ENCODE data around the gene SEC61G. TPM values are rescaled to one million over a fixed set of nuclear protein-coding genes. Genes with fewer than 3 reads are reported as not detected.
A peak's percentile ranks its signal among the peaks of the same experiment; 100 is the strongest.

SEC61G gene
- 100 to 1,000 TPM in 1 of 2 experiments, 10 to 100 TPM in 1; 83.1 to 105 TPM for total RNA-seq

DNA sequence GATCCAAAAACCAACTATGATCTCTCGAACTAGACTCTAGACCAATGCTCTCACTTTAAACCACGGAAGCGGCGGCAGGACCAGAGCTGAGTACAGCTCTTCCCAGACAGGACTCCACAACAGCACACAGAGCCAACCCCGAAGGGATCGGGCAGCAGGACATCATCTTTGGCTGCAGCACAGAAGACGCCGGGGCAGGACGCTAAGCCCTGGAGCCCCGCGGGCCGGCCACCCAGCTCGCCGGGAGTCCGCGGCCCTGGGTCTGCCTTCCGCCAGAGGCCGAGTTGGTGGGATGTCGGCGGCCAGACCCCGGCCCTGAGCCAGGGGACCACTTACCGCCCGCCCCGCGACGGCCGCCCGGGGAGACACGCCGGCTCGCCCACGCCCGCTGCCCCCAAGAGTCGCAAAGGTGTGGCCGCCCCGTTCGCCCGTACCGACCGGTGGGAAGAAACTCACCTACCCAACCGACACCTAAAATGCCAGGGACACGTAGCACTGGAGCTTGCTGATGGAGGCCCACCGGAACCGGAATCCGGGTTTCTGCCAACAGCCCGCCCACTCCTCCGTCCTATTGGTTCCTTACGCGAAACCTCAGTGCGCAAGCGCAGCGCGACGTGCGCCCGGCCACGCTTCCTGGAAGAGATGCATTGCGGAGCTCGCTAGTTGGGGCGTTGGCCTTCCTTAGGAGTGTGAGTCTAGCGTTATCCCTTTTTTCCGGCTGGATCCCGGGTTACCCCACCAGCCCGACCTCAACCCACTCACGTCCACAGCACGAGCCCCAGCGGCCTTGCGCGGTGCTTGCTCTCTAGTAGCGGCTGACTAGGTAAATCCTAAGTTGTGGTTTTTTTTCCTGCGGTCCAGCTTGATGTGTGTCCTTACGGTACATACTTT is at the start of gene SEC61G:
Gene SEC61G (minus strand): TSS at position 510 of the 891 bp plus-strand sequence. CDS start 1,623 bp downstream, outside the sequence.
- peak; percentile 97 for DNase-seq
- ATAC-seq, result peak; percentile 99
- Mint-ChIP-seq H3K27ac (peak within 1 kb of the TSS; percentile 93), H3K36me3 (peaks cover 24% of the 10 kb centered on the region), H3K9me3 (ENCODE audit: low read depth) (no peaks in the 10 kb centered on the region), H3K27me3 (peaks cover 11% of the 10 kb centered on the region), H3K4me3 (peak within 1 kb of the TSS; percentile 99), H3K4me1 (peaks cover 20% of the 10 kb centered on the region)
- CTCF ChIA-PET, result interaction anchor here (0.9 to 2.7 kb wide), 4 partner anchors 13 to 656 kb away, joined by 3 to 28 read pairs (median 6); no protein-coding TSS in a partner anchor

GRCh38 chr7:54802841-54803240 is 43.8 kb upstream of the SEC61G start:
- no peak overlapping the region for H3K27ac Mint-ChIP-seq
- DNase-seq (no peak), ATAC-seq (no peak)
- no peaks in the 10 kb centered on the region for H3K36me3 Mint-ChIP-seq
- CTCF ChIA-PET, result no interaction called here
- no peaks in the 10 kb centered on the region for H3K9me3 Mint-ChIP-seq (ENCODE audit: low read depth)
- no peaks in the 10 kb centered on the region for H3K27me3 Mint-ChIP-seq
- no peaks in the 10 kb centered on the region for H3K4me1 Mint-ChIP-seq
- H3K4me3 Mint-ChIP-seq, result no peak overlapping the region

GRCh38 chr7:54802114-54802513 is 43.1 kb upstream of the SEC61G start:
- no peak for ATAC-seq
- H3K27ac Mint-ChIP-seq, result no peak overlapping the region
- H3K36me3 Mint-ChIP-seq, result no peaks in the 10 kb centered on the region
- H3K9me3 Mint-ChIP-seq (ENCODE audit: low read depth), result no peaks in the 10 kb centered on the region
- H3K27me3 Mint-ChIP-seq, result no peaks in the 10 kb centered on the region
- CTCF ChIA-PET, result no interaction called here
- no peak overlapping the region for H3K4me3 Mint-ChIP-seq
- no peaks in the 10 kb centered on the region for H3K4me1 Mint-ChIP-seq
- no peak for DNase-seq

GRCh38 chr7:54799792-54800191 is 40.8 kb upstream of the SEC61G start:
- no peaks in the 10 kb centered on the region for H3K9me3 Mint-ChIP-seq (ENCODE audit: low read depth)
- CTCF ChIA-PET, result no interaction called here
- ATAC-seq (no peak), DNase-seq (no peak)
- no peaks in the 10 kb centered on the region for H3K4me1 Mint-ChIP-seq
- H3K36me3 Mint-ChIP-seq, result no peaks in the 10 kb centered on the region
- H3K27ac Mint-ChIP-seq, result no peak overlapping the region
- H3K4me3 Mint-ChIP-seq, result no peak overlapping the region
- no peaks in the 10 kb centered on the region for H3K27me3 Mint-ChIP-seq

DNA sequence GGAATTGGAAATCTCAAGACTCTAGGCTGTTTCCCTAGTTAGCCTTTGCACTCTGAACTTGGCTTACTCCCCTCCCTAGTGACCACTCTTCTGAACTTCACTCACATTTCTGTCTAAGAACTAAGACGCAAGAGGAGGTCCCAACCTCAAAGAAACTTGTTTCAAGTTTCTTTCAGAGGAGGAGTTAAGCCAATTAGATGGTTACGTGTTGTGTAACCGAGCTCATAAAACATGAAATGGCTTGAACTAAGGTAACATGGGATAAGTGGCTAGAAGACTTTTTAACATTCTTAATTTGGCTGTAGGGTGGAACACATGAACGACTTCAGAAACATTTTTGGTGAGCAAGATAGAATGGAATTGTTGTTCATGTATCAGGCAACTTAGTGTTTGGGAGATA is 39.5 kb upstream of the SEC61G start:
- H3K27ac Mint-ChIP-seq, result no peak overlapping the region
- CTCF ChIA-PET, result no interaction called here
- H3K36me3 Mint-ChIP-seq, result no peaks in the 10 kb centered on the region

DNA sequence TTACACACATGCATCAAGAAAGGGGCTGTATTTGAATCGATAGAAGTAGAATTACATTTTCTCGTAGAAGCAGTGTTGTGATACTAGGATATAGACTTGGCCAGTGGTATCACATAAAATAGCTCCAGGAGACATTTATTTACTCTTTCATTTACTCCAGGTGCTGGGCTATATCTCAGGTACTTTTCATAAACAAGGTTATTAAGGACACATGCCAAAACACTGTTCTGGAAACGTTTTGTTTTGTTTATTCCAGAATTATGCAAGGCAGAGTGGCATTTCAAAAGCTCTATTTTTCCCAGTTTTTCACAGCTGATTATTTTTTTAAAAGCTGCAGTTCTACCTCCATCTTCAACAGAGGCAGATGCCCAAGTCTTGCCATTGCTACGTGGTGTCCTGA is 37.8 kb upstream of the SEC61G start:
- Mint-ChIP-seq H3K27ac (no peak overlapping the region), H3K4me1 (no peaks in the 10 kb centered on the region), H3K4me3 (no peak overlapping the region), H3K36me3 (no peaks in the 10 kb centered on the region), H3K9me3 (ENCODE audit: low read depth) (no peaks in the 10 kb centered on the region), H3K27me3 (peaks cover 4% of the 10 kb centered on the region)
- no peak for ATAC-seq
- no peak for DNase-seq
- CTCF ChIA-PET, result no interaction called here

More for the DNA sequence above, 39.5 kb upstream of the SEC61G start:
- Mint-ChIP-seq H3K27me3 (no peaks in the 10 kb centered on the region), H3K9me3 (ENCODE audit: low read depth) (no peaks in the 10 kb centered on the region), H3K4me1 (no peaks in the 10 kb centered on the region), H3K4me3 (no peak overlapping the region)
- ATAC-seq, result no peak
- no peak for DNase-seq

DNA sequence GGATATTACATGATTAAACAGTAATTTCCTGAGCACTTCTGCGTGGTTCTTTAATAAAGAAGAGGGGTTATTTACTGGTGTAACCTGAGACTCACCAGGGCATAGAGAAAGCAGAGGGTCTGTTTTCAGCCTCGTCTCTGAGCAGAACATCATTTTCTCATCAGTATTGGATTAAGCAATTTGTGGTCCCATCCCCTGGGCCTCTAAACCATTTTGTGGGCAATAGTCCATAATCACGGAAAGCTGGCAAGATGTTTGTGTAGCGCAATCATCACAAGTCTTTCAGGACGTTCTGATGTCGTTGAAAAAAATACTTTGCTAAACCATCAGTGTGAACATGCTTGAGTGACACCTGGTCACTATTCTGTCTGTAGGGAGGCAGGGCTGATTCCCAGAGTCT is 37.1 kb upstream of the SEC61G start:
- H3K27ac Mint-ChIP-seq, result no peak overlapping the region
- peaks cover 5% of the 10 kb centered on the region for H3K27me3 Mint-ChIP-seq
- no peaks in the 10 kb centered on the region for H3K36me3 Mint-ChIP-seq
- CTCF ChIA-PET, result no interaction called here
- H3K4me1 Mint-ChIP-seq, result no peaks in the 10 kb centered on the region
- no peaks in the 10 kb centered on the region for H3K9me3 Mint-ChIP-seq (ENCODE audit: low read depth)
- DNase-seq, result no peak
- H3K4me3 Mint-ChIP-seq, result no peak overlapping the region
- ATAC-seq, result no peak

DNA sequence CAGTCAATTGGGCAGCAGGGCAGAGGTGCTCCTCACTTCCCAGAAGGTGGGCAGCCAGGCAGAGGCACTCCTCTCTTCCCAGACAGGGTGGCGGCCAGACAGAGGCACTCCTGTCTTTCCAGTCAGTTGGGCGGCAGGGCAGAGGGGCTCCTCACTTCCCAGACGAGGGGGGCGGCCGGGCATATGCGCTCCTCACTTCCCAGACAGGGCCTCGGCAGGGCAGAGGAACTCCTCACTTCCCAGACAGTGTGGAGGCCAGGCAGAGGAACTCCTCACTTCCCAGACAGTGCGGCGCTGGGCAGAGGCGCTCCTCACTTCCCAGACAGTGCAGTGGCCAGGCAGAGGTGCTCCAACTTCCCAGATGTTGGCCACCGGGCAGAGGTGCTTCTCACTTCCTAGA is 33.4 kb upstream of the SEC61G start:
- Mint-ChIP-seq H3K27me3 (peaks cover 19% of the 10 kb centered on the region), H3K4me1 (no peaks in the 10 kb centered on the region), H3K9me3 (ENCODE audit: low read depth) (no peaks in the 10 kb centered on the region), H3K4me3 (no peak overlapping the region), H3K36me3 (no peaks in the 10 kb centered on the region), H3K27ac (no peak overlapping the region)
- CTCF ChIA-PET, result no interaction called here
- no peak for DNase-seq
- no peak for ATAC-seq

DNA sequence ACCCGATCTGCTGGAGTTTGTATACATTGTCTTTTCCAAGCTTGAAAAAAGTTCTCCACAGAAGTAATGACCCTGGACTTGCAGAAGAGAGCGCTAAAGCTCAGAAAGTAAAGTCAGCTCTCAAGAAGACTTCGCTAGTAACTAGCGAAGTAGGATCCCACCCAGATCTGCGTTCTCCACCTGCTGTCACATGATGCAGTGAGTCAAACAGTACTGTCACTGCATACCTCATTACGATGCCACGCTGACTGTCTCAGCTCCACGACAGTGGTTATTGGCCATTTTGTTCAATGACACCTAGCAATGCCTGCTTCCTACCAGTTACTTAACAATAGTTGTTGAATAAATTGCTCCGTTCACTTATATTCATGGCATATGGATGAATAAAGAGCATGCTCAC is 29.7 kb upstream of the SEC61G start:
- Mint-ChIP-seq H3K9me3 (ENCODE audit: low read depth) (no peaks in the 10 kb centered on the region), H3K27ac (no peak overlapping the region), H3K27me3 (peaks cover 19% of the 10 kb centered on the region), H3K4me1 (no peaks in the 10 kb centered on the region), H3K4me3 (no peak overlapping the region), H3K36me3 (no peaks in the 10 kb centered on the region)
- peak; percentile 45 for ATAC-seq
- CTCF ChIA-PET, result interaction anchor here (1.7 to 1.8 kb wide), 2 partner anchors 464 to 467 kb away, joined by 4 to 9 read pairs; no protein-coding TSS in a partner anchor
- peak; percentile 43 for DNase-seq

GRCh38 chr7:54785261-54785660 is 26.2 kb upstream of the SEC61G start:
- CTCF ChIA-PET, result no interaction called here
- H3K4me1 Mint-ChIP-seq, result no peaks in the 10 kb centered on the region
- ATAC-seq (no peak), DNase-seq (no peak)
- H3K4me3 Mint-ChIP-seq, result no peak overlapping the region
- no peaks in the 10 kb centered on the region for H3K9me3 Mint-ChIP-seq (ENCODE audit: low read depth)
- no peak overlapping the region for H3K27ac Mint-ChIP-seq
- peaks cover 9% of the 10 kb centered on the region for H3K27me3 Mint-ChIP-seq
- no peaks in the 10 kb centered on the region for H3K36me3 Mint-ChIP-seq

- Mint-ChIP-seq H3K4me1 (no peaks in the 10 kb centered on the region), H3K4me3 (no peak overlapping the region), H3K36me3 (no peaks in the 10 kb centered on the region), H3K27ac (no peak overlapping the region), H3K27me3 (peaks cover 10% of the 10 kb centered on the region), H3K9me3 (ENCODE audit: low read depth) (no peaks in the 10 kb centered on the region)
- no peak for DNase-seq
- ATAC-seq, result no peak
- CTCF ChIA-PET, result interaction anchor here (1.0 kb wide), 1 partner anchor 471 kb away, joined by 4 read pairs; no protein-coding TSS in a partner anchor
These were observed 24.9 kb upstream of the SEC61G start for GRCh38 chr7:54783952-54784351.

DNA sequence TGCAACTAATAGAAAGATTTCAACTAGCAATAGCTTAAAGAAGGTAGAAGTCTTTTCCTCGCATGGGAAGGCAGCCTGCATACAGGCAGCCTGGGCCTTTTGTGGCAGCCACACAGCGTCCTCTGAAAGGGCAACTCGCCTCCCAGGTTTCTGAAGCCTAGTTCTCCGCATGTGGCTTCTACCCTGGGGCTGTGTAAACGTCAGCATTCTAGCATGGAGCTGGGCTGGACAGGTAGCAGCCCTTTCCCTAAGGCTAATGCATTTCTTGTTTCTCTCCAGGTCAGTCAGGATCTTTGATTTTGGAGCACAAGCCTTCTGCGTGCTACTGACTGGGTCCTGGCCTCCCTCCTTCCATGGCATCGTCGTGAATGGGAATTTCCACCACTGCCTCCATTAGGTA is 23.8 kb upstream of the SEC61G start:
- no peak overlapping the region for H3K4me3 Mint-ChIP-seq
- CTCF ChIA-PET, result interaction anchor here (1.0 kb wide), 1 partner anchor 9 kb away, joined by 3 read pairs; no protein-coding TSS in a partner anchor

GRCh38 chr7:54782314-54782713 is 23.3 kb upstream of the SEC61G start:
- H3K36me3 Mint-ChIP-seq, result no peaks in the 10 kb centered on the region
- H3K27ac Mint-ChIP-seq, result no peak overlapping the region
- CTCF ChIA-PET, result interaction anchor here (1.0 kb wide), 1 partner anchor 9 kb away, joined by 3 read pairs; no protein-coding TSS in a partner anchor
- DNase-seq, result no peak
- peaks cover 7% of the 10 kb centered on the region for H3K27me3 Mint-ChIP-seq
- peaks cover under 1% of the 10 kb centered on the region for H3K9me3 Mint-ChIP-seq (ENCODE audit: low read depth)
- H3K4me3 Mint-ChIP-seq, result no peak overlapping the region
- no peak for ATAC-seq
- no peaks in the 10 kb centered on the region for H3K4me1 Mint-ChIP-seq

More for the DNA sequence above, 23.8 kb upstream of the SEC61G start:
- peaks cover 7% of the 10 kb centered on the region for H3K27me3 Mint-ChIP-seq
- DNase-seq, result no peak
- H3K36me3 Mint-ChIP-seq, result no peaks in the 10 kb centered on the region
- no peaks in the 10 kb centered on the region for H3K4me1 Mint-ChIP-seq
- no peak for ATAC-seq
- H3K27ac Mint-ChIP-seq, result no peak overlapping the region
- H3K9me3 Mint-ChIP-seq (ENCODE audit: low read depth), result no peaks in the 10 kb centered on the region
